SK-N-SH (cell line): ENCODE data around the gene ZIC5.

Source experiments
- CHD2 ChIP-seq: fragments of 150-350 bp; IDR thresholded peaks from 2 replicates; pipeline ENCODE4 v1.6.1; 2018; ENCODE audit warnings: low read length; ENCODE audit not compliant: partially characterized antibody
- CTCF ChIP-seq: fragments of 200-600 bp; sonication (generic); IDR thresholded peaks from 2 replicates; pipeline ENCODE4 v1.6.1; 2017; ENCODE audit warnings: antibody characterized with exemption, mild to moderate bottlenecking, moderate library complexity
- EP300 ChIP-seq, 2 experiments: IDR thresholded peaks; 2 replicates each; pipeline versions ENCODE4 v1.4.0 to v1.6.1; 2012; ENCODE audit warnings: borderline replicate concordance in 1 of 2, low read depth in 1 of 2, low read length in 1 of 2
- GATA2 ChIP-seq: sonication (generic); formaldehyde crosslinking; IDR thresholded peaks from 2 replicates; pipeline ENCODE4 v1.5.0; 2020; ENCODE audit warnings: mild to moderate bottlenecking, missing genetic modification reagents
- JUND ChIP-seq: IDR thresholded peaks from 2 replicates; pipeline ENCODE4 v1.4.0; 2012
- POLR2AphosphoS5 ChIP-seq: IDR thresholded peaks from 2 replicates; pipeline ENCODE4 v1.6.1; 2012; ENCODE audit warnings: low read depth, low read length
- RFX5 ChIP-seq: IDR thresholded peaks from 2 replicates; pipeline ENCODE4 v1.6.1; 2012; ENCODE audit warnings: mild to moderate bottlenecking, improper control_type of control experiment, low read length
- SIN3A ChIP-seq: IDR thresholded peaks from 2 replicates; pipeline ENCODE4 v1.6.1; 2012; ENCODE audit warnings: low read depth, mild to moderate bottlenecking, low read length, moderate library complexity, borderline replicate concordance
- TAF1 ChIP-seq: IDR thresholded peaks from 2 replicates; pipeline ENCODE4 v1.6.1; 2012; ENCODE audit warnings: low read depth, mild to moderate bottlenecking, low read length, moderate library complexity, borderline replicate concordance
- YY1 ChIP-seq: IDR thresholded peaks from 2 replicates; pipeline ENCODE4 v1.4.0; 2012; ENCODE audit warnings: low read depth, mild to moderate bottlenecking
- TF ChIP-seq, protein P1 (sequence below): IDR thresholded peaks from 2 replicates; pipeline ENCODE4 v1.4.0; 2012; ENCODE audit warnings: low read depth, borderline replicate concordance
- TF ChIP-seq, protein P2 (sequence below): IDR thresholded peaks from 2 replicates; pipeline ENCODE4 v1.4.0; 2012; ENCODE audit warnings: low read depth, borderline replicate concordance

DNA sequence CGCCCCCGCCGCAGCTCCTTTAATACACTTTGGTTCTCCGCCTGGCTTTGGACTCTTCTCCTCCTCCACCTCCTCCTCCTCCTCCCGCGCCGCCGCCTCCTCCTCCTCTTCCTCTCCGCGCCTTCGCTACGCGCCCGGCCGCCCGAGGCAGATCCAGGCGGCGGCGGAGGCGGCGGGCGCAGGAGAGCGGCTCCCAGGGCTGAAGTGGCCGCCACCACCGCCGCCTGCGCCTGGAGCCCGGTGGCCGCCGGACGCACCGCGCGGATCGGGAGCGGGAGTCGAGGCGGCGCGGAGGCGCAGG is 10.1 kb upstream of the ZIC5 start, which contains the start of gene ZIC2:
- TF ChIP-seq CTCF (no peak), YY1 (no peak), CHD2 (no peak), GATA2 (no peak), RFX5 (no peak), SIN3A (no peak), POLR2AphosphoS5 (no peak), TAF1 (no peak), EP300 (IDR thresholded peaks at IDR 0.05; ENCODE audit: borderline replicate concordance in 1 of 2, low read depth in 1 of 2, low read length in 1 of 2) (no peak), JUND (no peak)
- TF ChIP-seq, protein P1, sequence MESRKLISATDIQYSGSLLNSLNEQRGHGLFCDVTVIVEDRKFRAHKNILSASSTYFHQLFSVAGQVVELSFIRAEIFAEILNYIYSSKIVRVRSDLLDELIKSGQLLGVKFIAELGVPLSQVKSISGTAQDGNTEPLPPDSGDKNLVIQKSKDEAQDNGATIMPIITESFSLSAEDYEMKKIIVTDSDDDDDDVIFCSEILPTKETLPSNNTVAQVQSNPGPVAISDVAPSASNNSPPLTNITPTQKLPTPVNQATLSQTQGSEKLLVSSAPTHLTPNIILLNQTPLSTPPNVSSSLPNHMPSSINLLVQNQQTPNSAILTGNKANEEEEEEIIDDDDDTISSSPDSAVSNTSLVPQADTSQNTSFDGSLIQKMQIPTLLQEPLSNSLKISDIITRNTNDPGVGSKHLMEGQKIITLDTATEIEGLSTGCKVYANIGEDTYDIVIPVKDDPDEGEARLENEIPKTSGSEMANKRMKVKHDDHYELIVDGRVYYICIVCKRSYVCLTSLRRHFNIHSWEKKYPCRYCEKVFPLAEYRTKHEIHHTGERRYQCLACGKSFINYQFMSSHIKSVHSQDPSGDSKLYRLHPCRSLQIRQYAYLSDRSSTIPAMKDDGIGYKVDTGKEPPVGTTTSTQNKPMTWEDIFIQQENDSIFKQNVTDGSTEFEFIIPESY = no peak
- TF ChIP-seq, protein P2, sequence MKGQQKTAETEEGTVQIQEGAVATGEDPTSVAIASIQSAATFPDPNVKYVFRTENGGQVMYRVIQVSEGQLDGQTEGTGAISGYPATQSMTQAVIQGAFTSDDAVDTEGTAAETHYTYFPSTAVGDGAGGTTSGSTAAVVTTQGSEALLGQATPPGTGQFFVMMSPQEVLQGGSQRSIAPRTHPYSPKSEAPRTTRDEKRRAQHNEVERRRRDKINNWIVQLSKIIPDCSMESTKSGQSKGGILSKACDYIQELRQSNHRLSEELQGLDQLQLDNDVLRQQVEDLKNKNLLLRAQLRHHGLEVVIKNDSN = no peak
